ENCODE data around the gene KCNJ6.

- TF ChIP-seq CTCF (IDR thresholded peaks at IDR 0.05; ENCODE audit: low read depth, low read length) (no peak), MAX (IDR thresholded peaks at IDR 0.05; ENCODE audit: low read depth, low read length) (no peak), POLR2A (IDR thresholded peaks at IDR 0.05; ENCODE audit: extremely low read depth, insufficient read length) (no peak), MYC (IDR thresholded peaks at IDR 0.05; ENCODE audit: low read depth, low read length) (no peak)
These were observed 289.2 kb downstream of the KCNJ6 start for GRCh38 chr21:37627074-37627473.
